Activated CD4-positive, alpha-beta T cell treated with anti-CD3 and anti-CD28 coated beads, Interleukin-2, amount 50 U/mL, for 4 hours (primary cell): ENCODE data around the gene CCDC141.
"Not testable (repeated sequence)": the region's sequence is repeated elsewhere in the genome, so short reads cannot be mapped to it uniquely, and the experiment has no call there.

Source experiments
- DNase-seq, 2 experiments: peaks; one replicate each; pipeline ENCODE4 v3.0.0-alpha.2; 2020

CCDC141 gene

DNA sequence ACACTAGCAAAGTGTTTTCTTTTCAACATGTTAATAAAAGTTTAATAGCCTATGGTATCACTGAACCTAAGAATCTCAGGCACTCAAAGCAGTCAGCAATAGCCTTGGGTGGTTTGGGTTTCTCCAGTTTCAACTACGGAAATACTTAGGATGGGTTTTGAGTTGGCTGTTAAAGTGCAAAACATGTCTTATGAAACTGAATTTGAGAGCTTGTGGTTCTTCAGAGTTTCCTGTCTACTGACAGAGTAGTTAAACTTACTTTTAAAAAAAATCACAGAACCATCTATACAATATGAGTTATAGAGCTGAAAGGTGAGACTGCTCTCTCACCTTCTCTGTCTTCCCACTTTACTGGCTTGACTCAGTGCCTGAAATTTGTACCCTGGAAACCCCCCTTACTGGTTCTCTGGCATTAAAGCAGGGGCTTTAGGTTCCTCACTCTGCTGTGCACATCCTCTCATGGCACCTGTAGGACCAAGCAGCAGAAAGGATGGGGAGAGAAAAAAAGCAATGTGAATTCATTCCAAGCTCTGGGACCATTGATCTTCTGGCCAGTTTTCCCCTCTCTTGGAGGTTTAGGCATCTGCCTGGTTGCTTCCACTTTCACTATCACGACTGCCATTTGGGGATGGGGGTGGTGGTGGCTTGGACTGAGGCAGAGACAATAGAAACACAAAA is 18.1 kb downstream of the CCDC141 start:
- no peak for DNase-seq

GRCh38 chr2:179024445-179024844 is 25.5 kb downstream of the CCDC141 start:
- no peak for DNase-seq

- DNase-seq, result no peak
These were observed 27.3 kb downstream of the CCDC141 start for GRCh38 chr2:179022685-179023084.

DNA sequence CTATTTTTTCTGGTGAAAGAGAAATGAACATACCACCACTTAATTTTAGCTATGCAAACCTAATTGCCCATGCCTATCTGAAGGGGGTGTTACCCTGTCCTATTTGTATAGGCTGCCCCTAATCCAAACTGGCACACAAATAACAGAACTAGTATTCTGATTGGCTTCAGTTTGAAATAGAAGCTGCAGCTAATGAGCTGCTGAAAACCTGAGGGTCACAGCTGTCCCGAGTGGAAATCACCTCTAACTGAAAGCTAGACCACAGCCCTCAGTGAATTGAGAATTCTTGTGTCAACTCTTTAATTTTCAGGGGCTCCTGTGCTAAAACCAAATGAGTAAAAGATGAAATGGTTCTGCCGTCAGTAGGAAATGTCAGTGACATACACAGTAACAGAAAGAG is 28.7 kb downstream of the CCDC141 start:
- DNase-seq, result no peak

DNA sequence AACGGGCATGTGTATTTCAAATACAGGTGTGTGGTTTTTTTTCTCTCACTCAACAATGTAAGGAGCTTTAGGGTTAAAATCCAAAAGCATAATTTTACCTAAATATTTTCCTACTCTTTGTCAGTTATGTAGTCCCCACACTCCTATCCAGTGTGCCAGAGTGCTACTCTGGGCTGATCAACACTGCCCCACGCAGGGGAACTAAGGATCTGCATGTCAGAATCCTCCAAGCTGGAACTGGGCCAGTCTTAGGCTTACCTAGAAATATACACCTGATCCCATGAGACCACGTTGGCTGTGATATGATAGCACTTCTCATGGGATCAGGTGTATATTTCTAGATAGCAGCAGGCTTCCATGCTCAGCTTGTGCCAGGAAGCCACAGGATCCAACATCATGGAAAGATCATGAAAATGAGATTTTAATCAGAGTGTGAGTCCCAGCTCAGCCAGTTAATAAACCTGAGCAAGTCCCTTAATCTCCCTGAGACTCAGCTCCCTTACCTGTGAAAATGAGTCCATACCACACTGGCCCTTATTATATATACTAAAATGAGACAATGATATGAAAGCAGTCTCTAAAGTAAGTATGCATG is 29.7 kb downstream of the CCDC141 start:
- DNase-seq, result peak in 1 of 2 experiments; percentile 7

- DNase-seq, result no peak
These were observed 30.7 kb downstream of the CCDC141 start for GRCh38 chr2:179019260-179019659.

DNA sequence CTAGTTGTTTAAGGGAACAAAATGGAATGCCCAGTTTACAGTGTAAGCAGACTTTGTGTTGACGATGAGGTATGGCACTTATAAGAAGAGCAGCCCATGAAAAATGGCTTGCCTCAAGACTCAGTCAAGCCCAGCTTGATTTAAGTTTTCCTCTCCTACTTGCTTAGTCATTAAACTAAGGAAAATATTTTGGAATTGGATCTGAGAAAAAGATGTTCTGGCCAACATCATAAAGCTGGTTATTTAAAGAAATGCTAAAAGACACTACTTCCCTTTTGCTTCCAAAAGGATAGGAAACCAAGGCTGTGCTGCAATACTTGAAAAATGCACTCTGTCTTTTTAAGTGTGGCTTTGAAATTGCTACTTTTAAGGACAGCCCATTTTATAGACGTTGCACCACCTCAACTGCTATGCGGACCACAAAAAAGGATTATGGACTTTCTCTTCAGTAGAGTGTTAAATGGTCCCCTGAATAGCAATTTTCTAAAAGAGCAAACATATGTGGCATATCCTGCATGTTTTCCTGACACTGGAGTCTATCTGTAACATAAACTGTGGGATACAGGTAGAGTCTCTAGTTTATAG is 32.1 kb downstream of the CCDC141 start:
- no peak for DNase-seq

DNA sequence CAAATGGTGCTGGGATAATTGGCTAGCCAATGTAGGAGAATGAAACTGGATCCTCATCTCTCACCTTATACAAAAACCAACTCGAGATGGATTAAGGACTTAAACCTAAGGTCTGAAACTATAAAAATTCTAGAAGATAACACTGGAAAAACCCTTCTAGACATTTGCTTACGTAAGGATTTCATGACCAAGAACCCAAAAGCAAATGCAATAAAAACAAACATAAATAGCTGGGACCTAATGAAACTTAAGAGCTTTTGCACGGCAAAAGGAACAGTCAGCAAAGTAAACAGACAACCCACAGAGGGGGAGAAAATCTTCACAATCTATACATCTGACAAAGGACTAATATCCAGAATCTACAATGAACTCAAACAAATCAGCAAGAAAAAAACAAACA is 35.7 kb downstream of the CCDC141 start:
- not testable (repeated sequence) for DNase-seq

DNA sequence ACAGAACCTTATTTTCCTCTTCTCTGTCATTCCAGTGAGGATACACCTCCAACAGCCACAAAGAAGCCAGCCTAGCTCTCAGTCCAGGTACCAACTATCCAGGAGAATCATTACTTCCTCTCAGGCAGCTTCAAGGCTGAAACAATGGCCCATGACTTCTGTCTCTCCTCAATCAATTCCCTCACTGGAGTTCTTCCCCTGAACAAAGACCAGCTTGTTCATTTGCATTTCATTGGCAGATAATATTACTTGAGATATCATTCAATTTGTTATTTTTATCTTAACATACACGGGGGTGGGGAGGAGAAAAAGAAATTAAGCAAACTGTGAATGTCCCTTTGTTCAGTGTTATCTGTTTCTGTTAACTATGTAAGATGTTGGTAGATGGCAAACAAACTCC is 44.0 kb downstream of the CCDC141 start:
- DNase-seq, result no peak

DNA sequence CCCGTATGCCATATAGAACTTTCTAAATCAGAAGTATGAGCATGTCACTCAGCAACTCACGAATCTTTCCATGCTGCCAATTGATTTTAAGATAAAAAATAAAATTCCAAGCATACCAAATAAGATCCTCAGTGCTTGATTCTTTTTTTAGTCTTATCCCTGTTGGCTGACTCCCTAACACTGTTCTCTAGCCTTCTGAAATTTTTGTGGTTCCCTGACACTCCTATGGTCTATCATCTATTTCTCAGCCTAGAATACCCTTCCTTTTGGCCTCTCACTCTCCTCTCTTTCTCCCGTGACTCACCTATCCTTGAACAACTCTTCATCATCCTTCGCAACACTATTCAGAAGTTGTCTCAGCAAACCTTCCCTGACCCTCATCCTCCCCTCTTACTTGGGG is 50.5 kb downstream of the CCDC141 start:
- no peak for DNase-seq

DNA sequence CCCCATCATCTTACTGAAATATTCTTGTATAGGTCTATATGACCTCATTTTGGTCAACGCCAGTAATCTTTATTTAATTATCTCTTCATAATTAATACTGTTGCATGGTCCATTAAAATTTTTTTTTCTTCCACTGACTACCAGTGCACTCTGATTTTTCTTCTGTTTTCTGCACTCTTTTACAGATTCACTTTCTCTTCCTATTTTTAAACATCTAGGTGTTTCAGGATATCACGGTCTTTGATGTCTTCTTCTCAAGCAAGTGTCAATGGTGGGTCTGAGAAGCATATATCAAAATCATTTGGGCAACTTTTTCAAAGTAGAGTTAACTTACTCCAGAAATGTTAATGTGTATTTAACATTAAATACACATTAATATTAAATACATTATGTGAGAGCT is 51.4 kb downstream of the CCDC141 start:
- DNase-seq, result no peak

GRCh38 chr2:178997477-178997876 is 52.5 kb downstream of the CCDC141 start:
- no peak for DNase-seq

- no peak for DNase-seq
These were observed 52.9 kb downstream of the CCDC141 start for GRCh38 chr2:178997067-178997466.

DNA sequence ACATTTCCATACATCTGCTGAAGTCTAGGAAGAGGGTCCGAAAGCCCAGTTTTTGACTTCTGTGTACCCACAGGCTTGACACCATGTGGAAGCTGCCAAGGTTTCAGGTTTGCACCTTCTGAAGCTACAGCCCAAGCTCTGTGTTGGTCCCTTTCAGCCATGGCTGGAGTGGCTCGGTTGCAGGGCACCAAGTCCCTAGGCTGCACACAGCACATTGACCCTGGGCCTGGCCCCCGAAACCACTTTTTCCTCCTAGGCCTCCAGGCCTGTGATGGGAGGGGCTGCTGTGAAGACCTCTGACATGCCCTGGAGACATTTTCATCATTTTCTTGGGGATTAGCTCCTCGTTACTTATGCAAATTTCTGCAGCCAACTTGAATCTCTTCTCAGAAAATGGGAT is 55.7 kb downstream of the CCDC141 start:
- no peak for DNase-seq

DNA sequence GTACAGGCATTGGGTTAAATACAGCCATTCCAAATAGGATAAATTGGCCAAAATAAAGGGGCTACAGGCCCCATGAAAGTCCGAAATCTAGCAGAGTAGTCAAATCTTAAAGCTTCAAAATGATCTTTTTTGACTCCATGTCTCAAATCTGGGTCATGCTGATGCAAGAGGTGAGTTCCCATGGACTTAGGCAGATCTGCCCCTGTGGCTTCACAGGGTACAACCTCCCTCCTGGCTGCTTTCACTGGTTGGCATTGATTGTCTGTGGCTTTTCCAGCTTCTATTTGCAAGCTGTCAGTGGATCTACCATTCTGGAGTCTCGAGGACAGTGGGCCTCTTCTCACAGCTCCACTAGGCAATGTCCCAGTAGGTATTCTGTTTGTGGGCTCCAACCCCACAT is 56.1 kb downstream of the CCDC141 start:
- no peak for DNase-seq

DNA sequence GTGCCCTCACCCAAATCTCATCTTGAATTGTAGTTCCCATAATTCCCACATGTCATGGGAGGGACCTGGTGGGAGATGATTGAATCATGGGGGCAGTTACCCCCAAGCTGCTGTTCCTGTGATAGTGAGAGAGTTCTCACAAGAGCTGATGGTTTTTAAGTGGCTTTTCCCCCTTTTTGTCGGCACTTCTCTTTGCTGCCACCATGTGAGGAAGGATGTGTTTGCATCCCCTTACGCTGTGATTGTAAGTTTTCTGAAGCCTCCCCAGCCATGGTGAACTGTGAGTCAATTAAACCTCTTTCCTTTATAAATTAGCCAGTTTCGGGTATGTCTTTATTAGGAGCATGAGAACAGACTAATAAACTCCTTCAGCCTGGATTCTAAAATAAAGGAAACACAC is 57.2 kb downstream of the CCDC141 start:
- not testable (repeated sequence) for DNase-seq

GRCh38 chr2:178990533-178991241 is 59.2 kb downstream of the CCDC141 start:
- DNase-seq, result no peak

- DNase-seq, result not testable (repeated sequence)
These were observed 60.5 kb downstream of the CCDC141 start for GRCh38 chr2:178989424-178989823.

DNA sequence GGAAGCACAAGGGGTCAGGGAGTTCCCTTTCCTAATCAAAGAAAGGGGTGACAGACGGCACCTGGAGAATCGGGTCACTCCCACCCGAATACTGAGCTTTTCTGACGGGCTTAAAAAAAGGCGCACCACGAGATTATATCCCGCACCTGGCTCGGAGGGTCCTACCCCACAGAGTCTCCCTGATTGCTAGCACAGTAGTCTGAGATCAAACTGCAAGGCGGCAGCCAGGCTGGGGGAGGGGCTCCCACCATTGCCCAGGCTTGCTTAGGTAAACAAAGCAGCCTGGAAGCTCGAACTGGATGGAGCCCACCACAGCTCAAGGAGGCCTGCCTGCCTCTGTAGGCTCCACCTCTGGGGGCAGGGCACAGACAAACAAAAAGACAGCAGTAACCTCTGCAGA is 67.3 kb downstream of the CCDC141 start:
- DNase-seq, result not testable (repeated sequence)

DNA sequence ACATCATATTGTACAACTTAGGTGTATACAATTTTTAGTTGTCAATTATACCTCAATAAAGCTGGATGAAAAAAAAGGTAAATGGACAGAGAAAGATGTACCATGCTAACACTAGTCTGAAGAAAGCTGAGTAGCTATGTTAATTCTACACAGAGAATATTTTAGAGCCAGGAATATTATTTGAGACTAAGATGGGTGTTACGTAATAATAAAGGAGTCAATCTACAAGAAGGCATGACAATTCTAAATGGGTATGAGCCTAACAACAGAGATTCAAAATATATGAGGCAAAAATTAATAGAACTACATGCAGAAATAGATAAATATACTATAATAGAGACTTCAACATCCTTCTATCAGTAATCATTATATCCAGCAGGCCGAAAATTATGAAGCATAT is 69.1 kb downstream of the CCDC141 start:
- DNase-seq, result no peak

- no peak for DNase-seq
These were observed 71.3 kb downstream of the CCDC141 start for GRCh38 chr2:178978667-178979066.

DNA sequence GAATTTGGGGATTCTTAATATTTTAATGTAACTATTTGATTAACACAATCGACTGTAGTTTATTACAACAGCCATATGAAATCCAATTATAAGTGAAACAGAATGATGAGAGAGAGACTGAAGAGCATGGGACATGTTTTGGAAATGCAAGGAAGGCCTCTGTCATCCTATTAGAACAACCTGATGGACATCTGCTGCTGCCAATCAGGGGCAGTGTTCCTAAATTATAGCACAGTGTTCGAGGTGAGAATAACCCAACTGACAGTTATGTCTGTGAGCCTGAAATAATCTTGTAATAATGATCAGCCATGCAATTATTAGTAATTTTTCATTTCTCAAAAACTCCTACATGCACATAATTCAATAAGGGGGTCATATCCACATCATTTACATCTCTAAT is 73.6 kb downstream of the CCDC141 start:
- DNase-seq, result no peak

DNA sequence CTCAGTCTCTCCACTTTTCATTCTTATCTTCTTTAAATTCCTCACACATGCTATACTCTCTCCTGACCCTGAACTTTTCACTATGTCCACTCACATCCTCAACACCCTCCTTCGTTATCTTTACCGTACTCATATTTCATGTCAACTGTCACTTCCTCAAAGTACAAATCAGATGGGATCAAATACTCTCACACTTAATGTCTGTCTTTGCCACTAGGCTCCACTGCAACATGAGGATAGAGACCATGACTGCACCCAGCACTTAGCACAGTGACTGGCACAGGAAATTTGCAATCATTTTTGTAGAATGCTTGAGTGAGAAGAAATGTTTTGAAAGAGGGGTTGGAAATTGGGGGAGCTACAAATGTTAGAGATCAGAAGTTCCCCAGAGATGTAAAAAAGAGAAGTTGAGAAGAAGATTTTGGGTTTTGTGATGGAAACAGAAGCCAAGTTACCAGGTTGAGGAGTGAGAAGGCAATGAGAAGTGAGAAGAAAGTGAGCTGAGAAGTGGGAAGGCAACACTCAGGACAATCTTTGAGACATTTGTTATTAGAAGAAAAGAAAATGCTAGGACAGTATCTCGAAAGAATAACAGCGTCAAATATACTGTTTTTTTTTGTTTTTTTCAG is 87.0 kb downstream of the CCDC141 start:
- no peak for DNase-seq
